Right atrium auricular region (tissue), 2 donors: ENCODE measurements around the gene ZBTB8B. TPM values are rescaled to one million over a fixed set of nuclear protein-coding genes. Genes with fewer than 3 reads are reported as not detected.
"Not testable (repeated sequence)": the region's sequence is repeated elsewhere in the genome, so short reads cannot be mapped to it uniquely, and the experiment has no call there.

Experiments
- DNase-seq: peaks from one replicate; pipeline ENCODE4 v3.0.0-alpha.2; 2019; ENCODE audit warnings: low spot score
- H3K27ac ChIP-seq, 2 donors: fragments of 200-600 bp; sonication (generic); 1 replicate in 1 of 2; 2 replicates in 1 of 2; pipeline ENCODE4 v1.5.1; 2016 to 2019
- H3K27me3 ChIP-seq, 2 donors: fragments of 200-600 bp; sonication (generic); one replicate each; pipeline versions ENCODE4 v1.5.1 to v1.6.0; 2017 to 2019
- H3K36me3 ChIP-seq: fragments of 200-600 bp; sonication (generic); one replicate; pipeline ENCODE4 v1.5.1; 2016
- H3K4me1 ChIP-seq, 2 donors: fragments of 200-600 bp; sonication (generic); one replicate each; pipeline versions ENCODE4 v1.5.1 to v1.6.0; 2017 to 2019
- H3K4me3 ChIP-seq, 2 donors: fragments of 200-600 bp; sonication (generic); 1 replicate in 1 of 2; 2 replicates in 1 of 2; pipeline ENCODE4 v1.5.1; 2017 to 2019; ENCODE audit warnings: mild to moderate bottlenecking in 1 of 2, moderate library complexity in 1 of 2
- H3K9me3 ChIP-seq, 2 donors: fragments of 200-600 bp; sonication (generic); one replicate each; pipeline ENCODE4 v1.5.1; 2019
- total RNA-seq, 2 donors: library from RNA; depleted of rRNA; stranded (reverse); fragments of >200 nt; gene quantifications; one replicate each; pipeline ENCODE4 v1.1.0, GENCODE V29; 2016
- TF ChIP-seq, protein P1 (sequence below), 2 donors: fragments of 200-600 bp; sonication (generic); IDR thresholded peaks; one replicate each; pipeline ENCODE4 v1.5.1; 2019; ENCODE audit warnings: antibody characterized with exemption in 2 of 2

ZBTB8B gene
- total RNA-seq, 2 donors from 2014 or later: 0.04 TPM; not detected in 1

DNA sequence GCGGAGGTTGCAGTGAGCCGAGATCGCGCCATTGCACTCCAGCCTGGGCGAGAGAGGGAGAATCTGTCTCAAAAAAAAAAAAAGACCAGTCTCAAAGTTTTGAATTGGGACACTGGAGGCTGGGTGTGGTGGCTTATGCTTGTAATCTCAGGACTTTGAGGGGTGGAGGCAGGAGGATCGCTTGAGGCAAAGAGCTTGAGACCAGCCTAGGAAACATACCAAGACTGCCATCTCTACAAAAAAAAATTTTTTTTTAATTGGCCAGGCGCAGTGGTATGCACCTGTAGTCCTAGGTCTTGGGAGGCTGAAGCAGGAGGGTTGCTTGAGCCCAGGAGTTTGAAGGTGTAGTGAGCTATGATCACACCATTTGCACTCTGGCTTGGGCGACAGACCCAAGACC lies 3.9 kb downstream of the ZBTB8B start:
- Histone ChIP-seq H3K4me1 (peaks cover 0 to 17% of the 10 kb centered on the region in 2 donors), H3K27ac (no peak overlapping the region), H3K27me3 (peaks cover 0 to 5% of the 10 kb centered on the region in 2 donors), H3K36me3 (no peaks in the 10 kb centered on the region), H3K4me3 (no peak overlapping the region), H3K9me3 (no peaks in the 10 kb centered on the region)
- DNase-seq: no peak
- TF ChIP-seq, protein P1, sequence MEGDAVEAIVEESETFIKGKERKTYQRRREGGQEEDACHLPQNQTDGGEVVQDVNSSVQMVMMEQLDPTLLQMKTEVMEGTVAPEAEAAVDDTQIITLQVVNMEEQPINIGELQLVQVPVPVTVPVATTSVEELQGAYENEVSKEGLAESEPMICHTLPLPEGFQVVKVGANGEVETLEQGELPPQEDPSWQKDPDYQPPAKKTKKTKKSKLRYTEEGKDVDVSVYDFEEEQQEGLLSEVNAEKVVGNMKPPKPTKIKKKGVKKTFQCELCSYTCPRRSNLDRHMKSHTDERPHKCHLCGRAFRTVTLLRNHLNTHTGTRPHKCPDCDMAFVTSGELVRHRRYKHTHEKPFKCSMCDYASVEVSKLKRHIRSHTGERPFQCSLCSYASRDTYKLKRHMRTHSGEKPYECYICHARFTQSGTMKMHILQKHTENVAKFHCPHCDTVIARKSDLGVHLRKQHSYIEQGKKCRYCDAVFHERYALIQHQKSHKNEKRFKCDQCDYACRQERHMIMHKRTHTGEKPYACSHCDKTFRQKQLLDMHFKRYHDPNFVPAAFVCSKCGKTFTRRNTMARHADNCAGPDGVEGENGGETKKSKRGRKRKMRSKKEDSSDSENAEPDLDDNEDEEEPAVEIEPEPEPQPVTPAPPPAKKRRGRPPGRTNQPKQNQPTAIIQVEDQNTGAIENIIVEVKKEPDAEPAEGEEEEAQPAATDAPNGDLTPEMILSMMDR (IDR thresholded peaks at IDR 0.05): no peak

- Histone ChIP-seq H3K27ac (no peak overlapping the region), H3K27me3 (peaks cover 0 to 5% of the 10 kb centered on the region in 2 donors), H3K36me3 (no peaks in the 10 kb centered on the region), H3K9me3 (no peaks in the 10 kb centered on the region), H3K4me3 (no peak overlapping the region), H3K4me1 (peaks cover 0 to 2% of the 10 kb centered on the region in 2 donors)
- TF ChIP-seq, protein P1 (IDR thresholded peaks at IDR 0.05): no peak
- no peak for DNase-seq
Measured at GRCh38 chr1:32470431-32470830, 5.6 kb downstream of the ZBTB8B start.

DNA sequence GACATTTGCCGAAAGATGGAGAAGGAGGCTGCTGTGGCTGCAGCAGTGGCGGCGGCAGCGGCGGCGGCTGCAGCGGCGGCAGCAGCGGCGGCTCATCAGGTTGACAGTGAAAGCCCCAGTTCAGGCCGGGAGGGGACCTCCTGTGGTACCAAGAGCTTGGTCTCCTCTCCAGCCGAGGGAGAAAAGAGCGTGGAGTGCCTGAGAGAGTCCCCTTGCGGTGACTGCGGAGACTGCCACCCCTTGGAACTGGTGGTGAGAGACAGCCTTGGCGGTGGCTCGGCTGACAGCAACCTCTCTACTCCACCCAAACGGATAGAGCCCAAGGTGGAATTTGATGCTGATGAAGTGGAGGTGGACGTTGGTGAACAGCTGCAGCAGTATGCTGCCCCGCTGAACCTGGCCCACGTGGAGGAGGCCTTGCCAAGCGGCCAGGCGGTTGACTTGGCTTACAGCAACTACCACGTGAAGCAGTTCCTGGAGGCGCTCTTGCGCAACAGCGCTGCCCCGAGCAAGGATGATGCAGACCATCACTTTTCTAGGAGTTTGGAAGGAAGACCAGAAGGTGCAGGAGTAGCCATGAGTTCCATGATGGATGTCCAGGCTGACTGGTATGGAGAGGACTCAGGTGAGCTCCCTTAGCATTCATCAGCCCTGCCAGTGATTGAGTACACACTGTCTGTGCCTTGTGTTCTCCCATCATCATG lies 6.3 kb downstream of the ZBTB8B start:
- no peak overlapping the region for H3K27ac ChIP-seq

DNA sequence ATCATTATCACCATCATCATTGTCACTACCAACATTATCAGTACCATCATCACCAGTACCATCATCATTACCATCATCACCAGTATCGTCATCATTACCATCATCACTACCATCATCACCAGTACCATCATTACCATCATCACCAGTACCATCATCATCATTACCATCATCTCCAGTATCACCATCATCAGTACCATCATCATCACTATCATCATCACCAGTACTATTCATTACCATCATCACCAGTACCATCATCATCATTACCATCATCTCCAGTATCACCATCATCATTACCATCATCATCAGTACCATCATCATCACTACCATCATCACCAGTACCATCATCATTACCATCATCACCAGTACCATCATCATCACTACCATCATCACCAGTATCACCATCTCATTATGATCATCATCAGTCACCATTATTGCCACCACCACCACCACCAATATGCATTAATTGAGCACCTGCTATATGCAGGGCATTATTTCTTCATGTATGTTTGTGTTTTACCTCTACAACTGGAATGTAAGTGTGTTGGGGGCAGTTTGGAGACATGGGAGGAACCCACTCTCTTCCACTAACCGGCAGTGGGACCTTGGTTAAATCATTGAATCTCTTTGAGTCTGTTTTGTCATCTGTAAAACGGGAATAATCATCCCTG lies 7.0 kb downstream of the ZBTB8B start:
- TF ChIP-seq, protein P1 (IDR thresholded peaks at IDR 0.05): no peak
- Histone ChIP-seq H3K27ac (no peak overlapping the region), H3K9me3 (no peaks in the 10 kb centered on the region), H3K27me3 (no peaks in the 10 kb centered on the region), H3K4me3 (no peak overlapping the region), H3K4me1 (no peaks in the 10 kb centered on the region), H3K36me3 (no peaks in the 10 kb centered on the region)
- DNase-seq: no peak

More for the DNA sequence above, 6.3 kb downstream of the ZBTB8B start:
- H3K4me3 ChIP-seq: peak overlapping the region in 1 of 2 donors; percentile 8
- no peaks in the 10 kb centered on the region for H3K36me3 ChIP-seq
- peaks cover 0 to 3% of the 10 kb centered on the region in 2 donors for H3K27me3 ChIP-seq
- no peak for DNase-seq
- TF ChIP-seq, protein P1 (IDR thresholded peaks at IDR 0.05): peak in 1 of 2 donors; percentile 52
- no peaks in the 10 kb centered on the region for H3K9me3 ChIP-seq
- H3K4me1 ChIP-seq: no peaks in the 10 kb centered on the region

DNA sequence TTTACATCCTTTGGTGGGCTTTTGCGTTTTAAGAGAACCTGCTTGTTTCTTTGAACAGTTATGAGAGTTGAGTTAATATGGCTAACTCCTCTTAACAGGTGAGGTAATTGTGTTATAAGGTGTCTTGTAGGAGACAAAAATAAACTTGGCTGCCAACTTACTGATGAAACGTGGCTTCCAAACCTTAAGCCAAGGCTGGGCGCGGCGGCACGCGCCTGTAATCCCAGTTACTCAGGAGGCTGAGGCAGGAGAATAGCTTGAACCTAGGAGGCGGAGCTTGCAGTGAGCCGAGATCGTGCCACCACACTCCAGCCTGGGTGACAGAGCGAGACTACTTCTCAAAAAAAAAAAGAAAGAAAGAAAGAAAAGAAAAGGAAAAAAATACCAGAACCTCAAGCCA lies 8.1 kb downstream of the ZBTB8B start:
- not testable (repeated sequence) for H3K27ac ChIP-seq, H3K36me3 ChIP-seq, H3K9me3 ChIP-seq, H3K4me3 ChIP-seq, H3K4me1 ChIP-seq, DNase-seq, H3K27me3 ChIP-seq

DNA sequence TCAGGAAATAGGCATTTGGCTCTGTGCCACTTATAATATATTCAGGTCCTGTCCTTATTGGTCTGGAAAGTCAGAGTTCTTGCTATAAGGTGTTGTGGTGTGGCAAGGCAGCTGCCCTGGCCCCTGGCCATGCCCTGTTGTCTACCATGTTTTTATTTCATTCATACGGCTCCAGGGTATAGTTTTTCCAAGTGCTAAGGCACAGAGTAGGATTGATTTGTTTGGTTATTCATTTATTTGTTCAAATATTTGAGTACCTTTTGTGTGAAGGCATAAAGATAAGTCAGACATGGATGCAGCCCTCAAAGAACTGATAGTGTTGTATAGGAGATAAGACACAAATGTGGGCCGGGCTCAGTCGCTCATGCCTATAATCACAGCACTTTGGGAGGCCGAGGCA lies 10.1 kb downstream of the ZBTB8B start:
- TF ChIP-seq, protein P1 (IDR thresholded peaks at IDR 0.05): no peak

More for the DNA sequence above, 10.1 kb downstream of the ZBTB8B start:
- H3K4me3 ChIP-seq: no peak overlapping the region
- H3K27me3 ChIP-seq: no peaks in the 10 kb centered on the region
- DNase-seq: no peak
- H3K36me3 ChIP-seq: no peaks in the 10 kb centered on the region
- H3K4me1 ChIP-seq: no peaks in the 10 kb centered on the region
- no peaks in the 10 kb centered on the region for H3K9me3 ChIP-seq
- H3K27ac ChIP-seq: no peak overlapping the region
